Activated CD4-positive, alpha-beta T cell treated with anti-CD3 and anti-CD28 coated beads, Interleukin-2, amount 10 ng/mL, durations not matched to agents 7 days and 5 days (primary cell): ENCODE data around the gene C16orf96. TPM values are rescaled to one million over a fixed set of nuclear protein-coding genes. Genes with fewer than 3 reads are reported as not detected.

ENCODE experiments used
- total RNA-seq, 2 experiments: library from RNA; stranded (reverse); gene quantifications; one replicate each; pipeline ENCODE4 v1.2.3, GENCODE V29; 2021

C16orf96 gene
- total RNA-seq, 2 experiments from 2014 or later = 0.21 to 0.22 TPM

Other genes with a start within 250 kb of the C16orf96 start
- under 1 TPM; 0.12 to 0.17 TPM for gene GLIS2, start 240.3 kb upstream of the C16orf96 start, total RNA-seq
- gene PAM16, start 205.0 kb upstream of the C16orf96 start, total RNA-seq = 10 to 100 TPM; 35.1 to 39.3 TPM
- gene VASN, start 184.5 kb upstream of the C16orf96 start, total RNA-seq = not detected
- 100 to 1,000 TPM; 196 to 211 TPM for gene CORO7, start 139.7 kb upstream of the C16orf96 start, total RNA-seq
- gene DNAJA3, start 130.5 kb upstream of the C16orf96 start, total RNA-seq = 10 to 100 TPM; 51.6 to 55.0 TPM
- gene NMRAL1, start 81.7 kb upstream of the C16orf96 start, total RNA-seq = 10 to 100 TPM; 34.0 to 35.9 TPM
- gene HMOX2, start 79.9 kb upstream of the C16orf96 start, total RNA-seq = 100 to 1,000 TPM in 1 of 2 experiments, 10 to 100 TPM in 1; 86.3 to 107 TPM
- 10 to 100 TPM; 44.2 to 45.2 TPM for gene CDIP1, start 17.6 kb upstream of the C16orf96 start, total RNA-seq
- 10 to 100 TPM; 21.5 to 22.2 TPM for gene UBALD1, start 58.5 kb downstream of the C16orf96 start, total RNA-seq
- gene MGRN1, start 68.5 kb downstream of the C16orf96 start, total RNA-seq = 10 to 100 TPM; 74.4 to 79.5 TPM
- 10 to 100 TPM; 32.3 to 35.5 TPM for gene NUDT16L1, start 137.2 kb downstream of the C16orf96 start, total RNA-seq
- 10 to 100 TPM; 12.4 to 16.7 TPM for gene ANKS3, start 177.9 kb downstream of the C16orf96 start, total RNA-seq
- gene DNAAF8, start 178.2 kb downstream of the C16orf96 start, total RNA-seq = under 1 TPM; 0.21 to 0.40 TPM
- gene ZNF500, start 210.8 kb downstream of the C16orf96 start, total RNA-seq = 10 to 100 TPM; 12.7 to 18.7 TPM
- gene SEPTIN12, start 232.0 kb downstream of the C16orf96 start, total RNA-seq = not detected
- gene SMIM22, start 239.0 kb downstream of the C16orf96 start, total RNA-seq = not detected
- 1 to 10 TPM; 9.0 to 9.6 TPM for gene ROGDI, start 246.3 kb downstream of the C16orf96 start, total RNA-seq